H1 (cell line): ENCODE results near the gene TPD52L2. TPM values are rescaled to one million over a fixed set of nuclear protein-coding genes. Genes with fewer than 3 reads are reported as not detected.
A peak's percentile ranks its signal among the peaks of the same experiment; 100 is the strongest.

Experiments
- CTCF ChIA-PET: fragments of 300-600 bp; sonication (Branson Sonifier 250); formaldehyde crosslinking; loops from one replicate; lab custom pipeline; 2021; ENCODE audit not compliant: partially characterized antibody; lab: Charles Lee
- POLR2A ChIA-PET: fragments of 300-600 bp; sonication (Branson Sonifier 250); formaldehyde crosslinking; loops from one replicate; lab custom pipeline; 2021; ENCODE audit warnings: inconsistent platforms; ENCODE audit not compliant: partially characterized antibody; lab: Charles Lee
- DNase-seq, 2 experiments: peaks; one replicate each; pipeline versions ENCODE4 v3.0.0 to v3.0.0-alpha.2; 2010 to 2022; ENCODE audit warnings: low spot score in 2 of 2, low read depth in 1 of 2, mixed read lengths in 1 of 2
- FAIRE-seq: peaks from 2 replicates; lab custom pipeline; 2011; peaks lifted over from hg19 to GRCh38; lab: Jason Lieb, UNC
- H2AFZ ChIP-seq: 2 replicates; pipeline ENCODE4 v1.8.1; 2012; ENCODE audit warnings: low read length, inconsistent platforms
- H2AK5ac ChIP-seq: 2 replicates; pipeline ENCODE4 v1.6.1; 2013; ENCODE audit warnings: low read depth, low read length
- H2BK120ac ChIP-seq: replicated peaks from 2 replicates; pipeline ENCODE3; 2013; ENCODE audit warnings: low read depth, low read length, inconsistent platforms
- H2BK12ac ChIP-seq: 2 replicates; pipeline ENCODE4 v1.6.1; 2013; ENCODE audit warnings: low read depth, low read length
- H2BK15ac ChIP-seq: 2 replicates; pipeline ENCODE4 v1.6.1; 2013; ENCODE audit warnings: low read length
- H2BK20ac ChIP-seq: 2 replicates; pipeline ENCODE4 v1.6.1; 2013; ENCODE audit warnings: low read length
- H2BK5ac ChIP-seq: 2 replicates; pipeline ENCODE4 v1.6.1; 2013; ENCODE audit warnings: low read depth, low read length
- H3K14ac ChIP-seq: 2 replicates; pipeline ENCODE4 v1.6.1; 2013; ENCODE audit warnings: inconsistent platforms; ENCODE audit not compliant: insufficient read length
- H3K18ac ChIP-seq: 2 replicates; pipeline ENCODE4 v1.6.1; 2013; ENCODE audit warnings: low read length; ENCODE audit errors: extremely low read depth
- H3K23ac ChIP-seq: 2 replicates; pipeline ENCODE4 v1.6.1; 2013; ENCODE audit warnings: inconsistent platforms; ENCODE audit not compliant: insufficient read length
- H3K23me2 ChIP-seq: 2 replicates; pipeline ENCODE4 v1.6.1; 2013; ENCODE audit warnings: low read depth, low read length
- H3K27ac ChIP-seq: 2 replicates; pipeline ENCODE4 v1.6.1; 2011; ENCODE audit warnings: low read depth, low read length, inconsistent platforms
- H3K27me3 ChIP-seq, 4 experiments: replicated peaks in 1 of 4; 1 replicate in 1 of 4; 2 replicates in 3 of 4; pipeline versions ENCODE4 v1.6.1 to v1.8.1; 2011 to 2013; ENCODE audit warnings: low read length in 3 of 4, mild to moderate bottlenecking in 3 of 4, inconsistent platforms in 2 of 4, mixed read lengths in 2 of 4, moderate library complexity in 1 of 4; ENCODE audit not compliant: control insufficient read depth in 3 of 4, insufficient read depth in 3 of 4; ENCODE audit errors: extremely low read depth in 1 of 4
- H3K36me3 ChIP-seq, 4 experiments: 2 replicates each; pipeline versions ENCODE4 v1.6.1 to v1.8.1; 2011 to 2013; ENCODE audit warnings: mild to moderate bottlenecking in 4 of 4, low read length in 3 of 4, moderate library complexity in 2 of 4, control low read depth in 1 of 4, inconsistent platforms in 1 of 4; ENCODE audit not compliant: insufficient read depth in 4 of 4, control insufficient read depth in 2 of 4
- H3K4ac ChIP-seq: replicated peaks from 2 replicates; pipeline ENCODE3; 2013; ENCODE audit warnings: low read length, low read depth, mixed read lengths, inconsistent platforms; ENCODE audit not compliant: insufficient read length
- H3K4me1 ChIP-seq, 4 experiments: replicated peaks in 1 of 4; 1 replicate in 1 of 4; 2 replicates in 3 of 4; pipeline versions ENCODE4 v1.6.1 to v1.8.1; 2011 to 2013; ENCODE audit warnings: low read length in 3 of 4, inconsistent platforms in 2 of 4, mixed read lengths in 1 of 4; ENCODE audit not compliant: insufficient read depth in 4 of 4, control insufficient read depth in 3 of 4
- H3K4me2 ChIP-seq, 2 experiments: 2 replicates each; pipeline versions ENCODE4 v1.6.1 to v1.8.1; 2011 to 2013; ENCODE audit warnings: low read depth in 2 of 2, low read length in 2 of 2, control low read depth in 1 of 2, inconsistent platforms in 1 of 2, mild to moderate bottlenecking in 1 of 2; ENCODE audit not compliant: insufficient read depth in 1 of 2
- H3K4me3 ChIP-seq, 4 experiments: fragments of 200-600, 300-600 bp in 1 of 4; sonication (generic), shearing (Covaris generic), sonication (Bioruptor Twin) in 1 of 4; 2 replicates each; pipeline versions ENCODE4 v1.5.1 to v1.8.1; 2011 to 2016; ENCODE audit warnings: low read length in 4 of 4, low read depth in 3 of 4, control low read depth in 2 of 4, inconsistent platforms in 2 of 4, mild to moderate bottlenecking in 2 of 4, mixed read lengths in 1 of 4, moderate library complexity in 1 of 4; ENCODE audit not compliant: insufficient read depth in 2 of 4; ENCODE audit errors: extremely low read depth in 1 of 4
- H3K56ac ChIP-seq: replicated peaks from 2 replicates; pipeline ENCODE3; 2013; ENCODE audit warnings: low read depth, mild to moderate bottlenecking, mixed read lengths, low read length, inconsistent platforms; ENCODE audit not compliant: insufficient read length
- H3K79me1 ChIP-seq: 2 replicates; pipeline ENCODE4 v1.6.1; 2013; ENCODE audit warnings: low read depth, low read length, control low read depth
- H3K79me2 ChIP-seq, 2 experiments: 2 replicates each; pipeline versions ENCODE4 v1.6.1 to v1.8.1; 2012 to 2013; ENCODE audit warnings: low read length in 2 of 2, mild to moderate bottlenecking in 2 of 2, inconsistent platforms in 1 of 2; ENCODE audit not compliant: insufficient read depth in 2 of 2, control insufficient read depth in 1 of 2
- H3K9ac ChIP-seq, 4 experiments: replicated peaks in 1 of 4; 1 replicate in 1 of 4; 2 replicates in 3 of 4; pipeline versions ENCODE4 v1.6.1 to v1.8.1; 2011 to 2013; ENCODE audit warnings: low read depth in 3 of 4, low read length in 3 of 4, control low read depth in 2 of 4, mild to moderate bottlenecking in 2 of 4, moderate library complexity in 2 of 4, inconsistent platforms in 1 of 4; ENCODE audit errors: extremely low read depth in 1 of 4
- H3K9me3 ChIP-seq, 2 experiments: 2 replicates each; pipeline versions ENCODE4 v1.6.1 to v1.8.1; 2012 to 2013; ENCODE audit warnings: mild to moderate bottlenecking in 2 of 2, moderate library complexity in 2 of 2, control low read depth in 1 of 2, inconsistent platforms in 1 of 2, low read depth in 1 of 2, low read length in 1 of 2, mixed read lengths in 1 of 2; ENCODE audit not compliant: insufficient read depth in 2 of 2
- H4K20me1 ChIP-seq, 2 experiments: replicated peaks in 1 of 2; 2 replicates each; pipeline versions ENCODE3 to v1.8.1; 2011 to 2013; ENCODE audit warnings: inconsistent platforms in 2 of 2, low read length in 2 of 2, mild to moderate bottlenecking in 1 of 2; ENCODE audit not compliant: insufficient read depth in 2 of 2, control insufficient read depth in 1 of 2
- H4K5ac ChIP-seq: 2 replicates; pipeline ENCODE4 v1.6.1; 2013; ENCODE audit warnings: low read length, low read depth, mixed read lengths, inconsistent platforms; ENCODE audit not compliant: insufficient read length
- H4K8ac ChIP-seq: 2 replicates; pipeline ENCODE4 v1.8.0; 2013; ENCODE audit warnings: mild to moderate bottlenecking, moderate library complexity, low read length, inconsistent platforms; ENCODE audit not compliant: insufficient read depth; ENCODE audit errors: extremely low read depth
- H4K91ac ChIP-seq: replicated peaks from 2 replicates; pipeline ENCODE3; 2013; ENCODE audit warnings: low read length, mixed read lengths, inconsistent platforms; ENCODE audit not compliant: insufficient read length
- ASH2L ChIP-seq: fragments of 200-600, 300-600 bp; sonication (generic); IDR thresholded peaks from one replicate; pipeline ENCODE4 v1.7.1; 2017; ENCODE audit warnings: low read length
- BACH1 ChIP-seq: IDR thresholded peaks from 2 replicates; pipeline ENCODE4 v1.6.1; 2012; ENCODE audit warnings: low read length, improper control_type of control experiment
- BRCA1 ChIP-seq: IDR thresholded peaks from 2 replicates; pipeline ENCODE4 v1.6.1; 2012; ENCODE audit warnings: low read depth, low read length, improper control_type of control experiment
- GABPA ChIP-seq: IDR thresholded peaks from 2 replicates; pipeline ENCODE4 v1.6.1; 2011; ENCODE audit warnings: mild to moderate bottlenecking, low read length, moderate library complexity, borderline replicate concordance; ENCODE audit not compliant: insufficient read depth
- GTF2F1 ChIP-seq: IDR thresholded peaks from 2 replicates; pipeline ENCODE4 v1.6.1; 2012; ENCODE audit warnings: low read depth, low read length, improper control_type of control experiment, borderline replicate concordance
- JUN ChIP-seq: IDR thresholded peaks from 2 replicates; pipeline ENCODE4 v1.6.1; 2011; ENCODE audit warnings: low read depth, mild to moderate bottlenecking, improper control_type of control experiment, low read length
- JUND ChIP-seq: IDR thresholded peaks from 2 replicates; pipeline ENCODE4 v1.6.1; 2011; ENCODE audit warnings: mild to moderate bottlenecking, improper control_type of control experiment, low read length
- MAX ChIP-seq: IDR thresholded peaks from 2 replicates; pipeline ENCODE4 v1.6.1; 2012; ENCODE audit warnings: inconsistent platforms
- RXRA ChIP-seq: IDR thresholded peaks from 2 replicates; pipeline ENCODE4 v1.6.1; 2011; ENCODE audit warnings: low read depth, mild to moderate bottlenecking, low read length, moderate library complexity; ENCODE audit not compliant: insufficient read depth
- SP1 ChIP-seq: IDR thresholded peaks from 2 replicates; pipeline ENCODE4 v1.6.1; 2011; ENCODE audit warnings: low read depth, low read length
- TAF1 ChIP-seq: IDR thresholded peaks from 2 replicates; pipeline ENCODE4 v1.6.1; 2011; ENCODE audit warnings: mild to moderate bottlenecking, low read depth, low read length
- USF2 ChIP-seq: IDR thresholded peaks from 2 replicates; pipeline ENCODE4 v1.6.1; 2011; ENCODE audit warnings: low read length, improper control_type of control experiment
- WGBS, 2 experiments: shearing (Covaris generic) in 1 of 2; methylation state at CpG; one replicate each; pipeline versions ENCODE4 v1.1.6 to v1.1.7; 2013 to 2015; ENCODE audit warnings: low lambda C conversion rate in 2 of 2, mixed read lengths in 2 of 2, inconsistent platforms in 1 of 2, low coverage in 1 of 2, missing lambda C conversion rate in 1 of 2; ENCODE audit not compliant: insufficient replicate concordance in 2 of 2, insufficient coverage in 1 of 2, insufficient read length in 1 of 2; ENCODE audit errors: extremely low coverage in 1 of 2, missing lambda C conversion rate in 1 of 2; 5-methylcytosine and 5-hydroxymethylcytosine counted together
- polyA plus RNA-seq, 7 experiments: library from polyadenylated mRNA; depleted of rRNA in 3 of 7; stranded (reverse) in 5 of 7; unstranded in 2 of 7; fragments of >200 nt in 5 of 7; fragments of 200-250 nt in 2 of 7; gene quantifications; 1 replicate in 5 of 7; 2 replicates in 1 of 7; 4 replicates in 1 of 7; pipeline versions ENCODE4 v1.2.1 to v1.2.3, GENCODE V29; 2011 to 2013; ENCODE audit warnings: missing spikeins in 2 of 7, mixed read lengths in 2 of 7
- total RNA-seq: library from RNA; stranded (reverse); fragmentation: NEBNext Ultra II Directional; extraction: Animal tissue kit (Norgen Biotek cat#: 25700); gene quantifications from 2 replicates; pipeline ENCODE4 v1.2.1, GENCODE V29; 2021

TPD52L2 gene
- total and polyA plus RNA-seq, 2 of the 8 experiments (the other 6 are each of a cell fraction or from before 2014, with no cell fraction given) = 77.1 to 80.2 TPM

DNA sequence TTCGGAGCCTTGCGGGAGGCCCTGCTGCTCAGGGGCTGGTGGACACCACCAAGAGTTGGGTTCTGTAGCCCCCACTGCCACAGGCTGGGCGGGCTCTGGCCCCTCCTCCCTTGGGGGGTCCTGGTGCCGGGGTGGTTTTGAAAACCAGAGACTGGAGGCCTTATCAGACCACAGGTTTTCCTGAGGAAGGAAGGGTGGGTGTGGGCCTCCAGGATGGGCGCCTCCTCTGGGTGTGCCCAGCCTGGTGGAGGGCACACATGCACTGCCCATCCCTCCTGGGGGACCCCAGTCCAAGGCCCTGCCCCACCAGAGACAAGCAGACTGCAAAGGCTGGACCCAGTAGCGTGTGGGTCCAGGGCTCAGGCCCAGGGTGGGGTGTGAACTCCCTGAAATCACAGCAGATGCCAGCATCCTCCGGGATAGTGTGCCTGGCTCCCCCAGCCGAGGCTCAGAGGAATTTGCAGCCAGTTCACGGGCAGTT lies 20.5 kb upstream of the TPD52L2 start:
- H4K8ac ChIP-seq = peak overlapping the region; percentile 2; the same call in 1 of the 2 replicates
- H3K14ac ChIP-seq = no peak overlapping the region
- H3K56ac ChIP-seq = no peak overlapping the region
- H3K27ac ChIP-seq = no peak overlapping the region
- H3K4me3 ChIP-seq = no peak overlapping the region
- H3K4ac ChIP-seq = peak overlapping the region; percentile 69
- H2BK120ac ChIP-seq = peak overlapping the region; percentile 90
- peak overlapping the region; percentile 98; the same call in 1 of the 2 replicates for H2BK20ac ChIP-seq
- CTCF ChIA-PET = interaction anchor here (1.1 to 1.4 kb wide), 3 partner anchors 16 to 69 kb away, joined by 3 to 4 read pairs (median 3); partner anchors contain the start of gene ABHD16B
- peak overlapping the region; percentile 80; the same call in 1 of the 2 replicates for H2BK12ac ChIP-seq
- 92% methylated on average over 8 of the region's 9 CpGs; no CpG with 5 or more reads in 1 of the 2 experiments for WGBS, 2 experiments
- H2AK5ac ChIP-seq = peak overlapping the region; percentile 82; the same call in 1 of the 2 replicates
- H3K23ac ChIP-seq = no peak overlapping the region
- H2BK15ac ChIP-seq = peak overlapping the region; percentile 97; the same call in 1 of the 2 replicates
- H3K4me1 ChIP-seq = peaks cover 6 to 32% (median 24%) of the 10 kb centered on the region in 4 experiments
- H3K9me3 ChIP-seq = no peaks in the 10 kb centered on the region
- H4K91ac ChIP-seq = peak overlapping the region; percentile 42
- no peak overlapping the region for H2AFZ ChIP-seq
- H3K23me2 ChIP-seq = peaks cover 12% of the 10 kb centered on the region; the same call in 1 of the 2 replicates
- FAIRE-seq (no peak), DNase-seq (no peak)
- H3K18ac ChIP-seq = no peak overlapping the region; the same call in 1 of the 2 replicates
- no peaks in the 10 kb centered on the region for H3K36me3 ChIP-seq
- POLR2A ChIA-PET = interaction anchor here (0.5 kb wide), 1 partner anchor 14 kb away, joined by 3 read pairs; no protein-coding TSS in a partner anchor
- H3K9ac ChIP-seq = no peak overlapping the region
- H3K79me1 ChIP-seq = no peaks in the 10 kb centered on the region
- no peak overlapping the region for H3K4me2 ChIP-seq
- no peak overlapping the region for H2BK5ac ChIP-seq
- no peak overlapping the region for H4K5ac ChIP-seq
- H4K20me1 ChIP-seq = peaks cover 0 to 5% of the 10 kb centered on the region in 2 experiments
- no peaks in the 10 kb centered on the region for H3K79me2 ChIP-seq
- H3K27me3 ChIP-seq = no peaks in the 10 kb centered on the region
- no peak for TF ChIP-seq GTF2F1
- no peak for TF ChIP-seq JUN
- TF ChIP-seq ASH2L = no peak
- TF ChIP-seq SP1 = no peak
- TF ChIP-seq RXRA = no peak
- TF ChIP-seq BACH1 = no peak
- TF ChIP-seq USF2 = no peak
- no peak for TF ChIP-seq GABPA
- no peak for TF ChIP-seq JUND
- TF ChIP-seq BRCA1 = no peak
- no peak for TF ChIP-seq MAX
- TF ChIP-seq TAF1 = no peak
